SK-N-SH treated with all-trans-retinoic acid at 6 μM for 48 hours (cell line): Measurements from ENCODE around the gene CYBC1.

Experiments
- ATAC-seq: fragments of 200-7000 bp; cut with Tn5 transposase; 3 replicates; pipeline ENCODE4 v1.9.1; 2020; ENCODE audit warnings: mild to moderate bottlenecking, moderate library complexity
- BACH2 ChIP-seq: fragments of 250-450 bp; sonication (Bioruptor Pico); IDR thresholded peaks from 2 replicates; pipeline ENCODE4 v1.9.0; 2021; ENCODE audit warnings: mild to moderate bottlenecking, borderline replicate concordance
- CSDC2 ChIP-seq: fragments of 250-450 bp; sonication (Bioruptor Pico); IDR thresholded peaks from 2 replicates; pipeline ENCODE4 v1.5.0; 2020; ENCODE audit warnings: mild to moderate bottlenecking, moderate library complexity
- CSRNP3 ChIP-seq: fragments of 250-450 bp; sonication (Bioruptor Pico); IDR thresholded peaks from 2 replicates; pipeline ENCODE4 v1.5.1; 2021; ENCODE audit warnings: mild to moderate bottlenecking, moderate library complexity
- ESRRG ChIP-seq: fragments of 250-450 bp; sonication (Bioruptor Pico); IDR thresholded peaks from 2 replicates; pipeline ENCODE4 v1.6.1; 2021; ENCODE audit warnings: mild to moderate bottlenecking
- GLIS3 ChIP-seq: fragments of 250-450 bp; sonication (Bioruptor Pico); IDR thresholded peaks from 2 replicates; pipeline ENCODE4 v1.5.0; 2020; ENCODE audit warnings: mild to moderate bottlenecking, moderate library complexity
- ISL1 ChIP-seq: fragments of 250-450 bp; sonication (Bioruptor Pico); IDR thresholded peaks from 2 replicates; pipeline ENCODE4 v2.1.2; 2022; ENCODE audit warnings: mild to moderate bottlenecking, moderate library complexity
- OSR1 ChIP-seq: fragments of 250-450 bp; sonication (Bioruptor Pico); IDR thresholded peaks from 2 replicates; pipeline ENCODE4 v1.8.0; 2022; ENCODE audit warnings: moderate library complexity, mild to moderate bottlenecking, inconsistent platforms
- PATZ1 ChIP-seq: fragments of 250-450 bp; sonication (Bioruptor Pico); IDR thresholded peaks from 2 replicates; pipeline ENCODE4 v1.8.0; 2020; ENCODE audit warnings: mild to moderate bottlenecking, moderate library complexity, borderline replicate concordance
- POU6F1 ChIP-seq: fragments of 250-450 bp; sonication (Bioruptor Pico); IDR thresholded peaks from 2 replicates; pipeline ENCODE4 v1.8.0; 2021; ENCODE audit warnings: low read depth, mild to moderate bottlenecking, moderate library complexity, borderline replicate concordance
- PPARA ChIP-seq: fragments of 250-450 bp; sonication (Bioruptor Pico); IDR thresholded peaks from 2 replicates; pipeline ENCODE4 v1.5.0; 2020; ENCODE audit warnings: mild to moderate bottlenecking, borderline replicate concordance
- RARB ChIP-seq: fragments of 250-450 bp; sonication (Bioruptor Pico); IDR thresholded peaks from 2 replicates; pipeline ENCODE4 v1.8.0; 2021; ENCODE audit warnings: mild to moderate bottlenecking, moderate library complexity
- SNAI2 ChIP-seq: fragments of 250-450 bp; sonication (Bioruptor Pico); IDR thresholded peaks from 2 replicates; pipeline ENCODE4 v1.5.0; 2020; ENCODE audit warnings: mild to moderate bottlenecking, moderate library complexity
- TCF4 ChIP-seq: fragments of 250-450 bp; sonication (Bioruptor Pico); IDR thresholded peaks from 2 replicates; pipeline ENCODE4 v1.8.0; 2021; ENCODE audit warnings: mild to moderate bottlenecking, moderate library complexity, borderline replicate concordance
- TSHZ2 ChIP-seq: fragments of 250-450 bp; sonication (Bioruptor Pico); IDR thresholded peaks from 2 replicates; pipeline ENCODE4 v1.5.0; 2020; ENCODE audit warnings: mild to moderate bottlenecking, moderate library complexity
- ZC3H10 ChIP-seq: fragments of 250-450 bp; sonication (Bioruptor Pico); IDR thresholded peaks from 2 replicates; pipeline ENCODE4 v1.5.1; 2021; ENCODE audit warnings: mild to moderate bottlenecking, moderate library complexity
- ZFP30 ChIP-seq: fragments of 450-650 bp; formaldehyde crosslinking; IDR thresholded peaks from 2 replicates; pipeline ENCODE4 v1.5.0; 2022; ENCODE audit warnings: mild to moderate bottlenecking, moderate library complexity
- ZNF565 ChIP-seq: fragments of 450-650 bp; formaldehyde crosslinking; conservative IDR thresholded peaks from 2 replicates; pipeline ENCODE4 v1.5.0; 2020; ENCODE audit warnings: low read depth, mild to moderate bottlenecking, moderate library complexity
- ZNF70 ChIP-seq: fragments of 450-650 bp; formaldehyde crosslinking; IDR thresholded peaks from 2 replicates; pipeline ENCODE4 v1.5.0; 2020; ENCODE audit warnings: mild to moderate bottlenecking, moderate library complexity
- ZNF8 ChIP-seq: fragments of 450-650 bp; formaldehyde crosslinking; IDR thresholded peaks from 2 replicates; pipeline ENCODE4 v1.5.0; 2020; ENCODE audit warnings: mild to moderate bottlenecking, moderate library complexity
- TF ChIP-seq, protein P1 (sequence below): fragments of 250-450 bp; sonication (Bioruptor Pico); IDR thresholded peaks from 2 replicates; pipeline ENCODE4 v1.5.1; 2020; ENCODE audit warnings: low read depth, mild to moderate bottlenecking, moderate library complexity

Gene CYBC1

GRCh38 chr17:82411396-82412053, 39.0 kb downstream of the CYBC1 start:
- no peak for ATAC-seq
- TF ChIP-seq ZFP30 (no peak), CSDC2 (no peak), TSHZ2 (CRISPR knock-in tag) (no peak), TCF4 (CRISPR knock-in tag) (no peak), BACH2 (CRISPR knock-in tag) (no peak), ZNF565 (no peak), POU6F1 (CRISPR knock-in tag) (no peak), SNAI2 (CRISPR knock-in tag) (no peak), ESRRG (no peak), ZC3H10 (no peak), PPARA (CRISPR knock-in tag) (no peak), ISL1 (CRISPR knock-in tag) (no peak)
- TF ChIP-seq, protein P1, sequence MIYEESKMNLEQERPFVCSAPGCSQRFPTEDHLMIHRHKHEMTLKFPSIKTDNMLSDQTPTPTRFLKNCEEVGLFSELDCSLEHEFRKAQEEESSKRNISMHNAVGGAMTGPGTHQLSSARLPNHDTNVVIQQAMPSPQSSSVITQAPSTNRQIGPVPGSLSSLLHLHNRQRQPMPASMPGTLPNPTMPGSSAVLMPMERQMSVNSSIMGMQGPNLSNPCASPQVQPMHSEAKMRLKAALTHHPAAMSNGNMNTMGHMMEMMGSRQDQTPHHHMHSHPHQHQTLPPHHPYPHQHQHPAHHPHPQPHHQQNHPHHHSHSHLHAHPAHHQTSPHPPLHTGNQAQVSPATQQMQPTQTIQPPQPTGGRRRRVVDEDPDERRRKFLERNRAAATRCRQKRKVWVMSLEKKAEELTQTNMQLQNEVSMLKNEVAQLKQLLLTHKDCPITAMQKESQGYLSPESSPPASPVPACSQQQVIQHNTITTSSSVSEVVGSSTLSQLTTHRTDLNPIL (CRISPR knock-in tag), result no peak

DNA sequence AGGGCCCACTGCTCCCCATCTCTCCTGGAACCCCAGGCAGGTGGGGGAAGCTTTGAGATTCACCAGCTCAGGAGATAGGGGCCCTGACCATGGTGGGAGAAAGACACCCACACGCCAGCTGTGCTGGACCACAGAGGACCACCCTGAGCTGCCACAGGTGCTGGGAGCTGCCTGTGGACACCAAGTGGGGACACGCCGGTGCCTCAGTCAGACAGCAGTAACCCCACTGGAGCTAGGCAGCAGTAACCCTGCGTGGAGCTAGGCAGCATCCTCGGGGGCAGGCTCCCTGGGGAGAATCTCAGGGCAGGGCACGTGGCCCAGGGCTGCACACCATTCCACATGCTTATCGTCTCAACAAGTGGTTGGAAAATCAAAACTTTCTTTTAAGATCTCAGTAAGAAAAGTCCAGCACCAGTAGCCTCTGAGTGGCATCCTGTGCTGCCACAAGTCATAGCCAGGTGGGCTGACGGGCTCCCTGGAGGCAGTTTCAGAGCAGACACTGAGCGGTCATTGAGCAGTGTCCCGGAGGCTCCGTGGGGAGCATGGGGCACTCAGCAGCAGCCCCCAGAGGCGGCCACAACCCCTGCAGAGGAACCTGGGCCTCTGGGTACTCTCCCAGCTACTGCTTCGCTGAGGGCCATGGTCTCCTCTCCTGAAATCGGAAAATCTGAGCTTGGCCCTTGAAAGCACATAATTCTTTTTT, 40.4 kb downstream of the CYBC1 start:
- no peak for ATAC-seq
- TF ChIP-seq ZNF8 (no peak), OSR1 (CRISPR knock-in tag) (no peak), RARB (no peak), ZC3H10 (no peak)

GRCh38 chr17:82408938-82409318, 41.6 kb downstream of the CYBC1 start:
- no peak for ATAC-seq
- TF ChIP-seq GLIS3 (CRISPR knock-in tag), result no peak
- no peak for TF ChIP-seq ZNF70 (CRISPR knock-in tag)
- TF ChIP-seq TCF4 (CRISPR knock-in tag), result no peak
- TF ChIP-seq, protein P1 (CRISPR knock-in tag), result no peak
- no peak for TF ChIP-seq PPARA (CRISPR knock-in tag)
- TF ChIP-seq ZNF565, result no peak
- TF ChIP-seq ZNF8, result no peak
- no peak for TF ChIP-seq ZFP30
- no peak for TF ChIP-seq CSRNP3 (CRISPR knock-in tag)
- TF ChIP-seq BACH2 (CRISPR knock-in tag), result no peak
- no peak for TF ChIP-seq RARB
- no peak for TF ChIP-seq ESRRG
- no peak for TF ChIP-seq SNAI2 (CRISPR knock-in tag)
- TF ChIP-seq POU6F1 (CRISPR knock-in tag), result no peak
- TF ChIP-seq CSDC2, result no peak
- no peak for TF ChIP-seq PATZ1 (CRISPR knock-in tag)
- no peak for TF ChIP-seq TSHZ2 (CRISPR knock-in tag)
